Transverse colon (tissue), 4 donors: ENCODE results near the gene CD70.

ENCODE experiments used
- CTCF ChIP-seq, 5 experiments: fragments of 200-600 bp in 3 of 5; fragments of 450-650 bp in 2 of 5; sonication (generic) in 3 of 5; IDR thresholded peaks; 1 replicate in 2 of 5; 2 replicates in 3 of 5; pipeline ENCODE4 v1.5.1; 2016 to 2017; ENCODE audit warnings: antibody characterized with exemption in 5 of 5, inconsistent platforms in 3 of 5, mild to moderate bottlenecking in 2 of 5, moderate library complexity in 1 of 5
- POLR2AphosphoS5 ChIP-seq, 3 donors: sonication (generic); formaldehyde crosslinking; IDR thresholded peaks; one replicate each; pipeline ENCODE4 v1.6.1; 2016; ENCODE audit warnings: antibody characterized with exemption in 3 of 3

- TF ChIP-seq CTCF (IDR thresholded peaks at IDR 0.05) (no peak), POLR2AphosphoS5 (IDR thresholded peaks at IDR 0.05) (no peak)
Observed at GRCh38 chr19:6617374-6617773, 26.4 kb upstream of the CD70 start.
